ENCODE data around the gene MYO5A.
"Not testable (repeated sequence)": the region's sequence is repeated elsewhere in the genome, so short reads cannot be mapped to it uniquely, and the experiment has no call there.

GRCh38 chr15:52575573-52575972 is 46.9 kb upstream of the MYO5A start:
- TF ChIP-seq POLR2A, CTCF, EP300, POLR2AphosphoS5 (IDR thresholded peaks at IDR 0.05): not testable (repeated sequence)
